ENCODE data around the gene TFPI. TPM values are rescaled to one million over a fixed set of nuclear protein-coding genes. Genes with fewer than 3 reads are reported as not detected.

TFPI gene
- polyA plus RNA-seq, 1 experiment, result 10.9 TPM

GRCh38 chr2:187462839-187463238, 91.4 kb downstream of the TFPI start:
- no peak overlapping the region for H3K4me3 ChIP-seq (ENCODE audit: low read depth, low read length)
- no peak for DNase-seq (ENCODE audit: low read depth)
- TF ChIP-seq CTCF (IDR thresholded peaks at IDR 0.05; ENCODE audit: insufficient read depth, low read depth, low read length), result no peak
- no peaks in the 10 kb centered on the region for H3K36me3 ChIP-seq (ENCODE audit: control insufficient read depth, insufficient read depth, low read length)
- no peaks in the 10 kb centered on the region for H3K27me3 ChIP-seq (ENCODE audit: control insufficient read depth, insufficient read depth, low read length)
- CTCF ChIA-PET, result no interaction called here
- POLR2A ChIA-PET, result no interaction called here

GRCh38 chr2:187461294-187462261, 92.7 kb downstream of the TFPI start:
- no peak for DNase-seq (ENCODE audit: low read depth)
- H3K27me3 ChIP-seq (ENCODE audit: control insufficient read depth, insufficient read depth, low read length), result no peaks in the 10 kb centered on the region
- ChIA-PET CTCF (no interaction called here), POLR2A (no interaction called here)
- H3K4me3 ChIP-seq (ENCODE audit: low read depth, low read length), result no peak overlapping the region
- TF ChIP-seq CTCF (IDR thresholded peaks at IDR 0.05; ENCODE audit: insufficient read depth, low read depth, low read length), result no peak
- H3K36me3 ChIP-seq (ENCODE audit: control insufficient read depth, insufficient read depth, low read length), result no peaks in the 10 kb centered on the region

GRCh38 chr2:187459256-187459655, 95.0 kb downstream of the TFPI start:
- DNase-seq (ENCODE audit: low read depth), result no peak
- ChIA-PET CTCF (no interaction called here), POLR2A (no interaction called here)
- no peaks in the 10 kb centered on the region for H3K36me3 ChIP-seq (ENCODE audit: control insufficient read depth, insufficient read depth, low read length)
- no peak overlapping the region for H3K4me3 ChIP-seq (ENCODE audit: low read depth, low read length)
- H3K27me3 ChIP-seq (ENCODE audit: control insufficient read depth, insufficient read depth, low read length), result no peaks in the 10 kb centered on the region
- TF ChIP-seq CTCF (IDR thresholded peaks at IDR 0.05; ENCODE audit: insufficient read depth, low read depth, low read length), result no peak

GRCh38 chr2:187453078-187453641, 101.1 kb downstream of the TFPI start:
- no peak for DNase-seq (ENCODE audit: low read depth)
- Histone ChIP-seq H3K4me3 (ENCODE audit: low read depth, low read length) (no peak overlapping the region), H3K36me3 (ENCODE audit: control insufficient read depth, insufficient read depth, low read length) (no peaks in the 10 kb centered on the region), H3K27me3 (ENCODE audit: control insufficient read depth, insufficient read depth, low read length) (no peaks in the 10 kb centered on the region)
- peak; percentile 34; the same call in 1 of the 2 replicates for TF ChIP-seq CTCF (IDR thresholded peaks at IDR 0.05; ENCODE audit: insufficient read depth, low read depth, low read length)
- POLR2A ChIA-PET, result no interaction called here
- CTCF ChIA-PET, result interaction anchor here (0.6 to 3.8 kb wide), 11 partner anchors 33 to 1578 kb away, joined by 3 to 13 read pairs (median 3); no protein-coding TSS in a partner anchor

- H3K36me3 ChIP-seq (ENCODE audit: control insufficient read depth, insufficient read depth, low read length), result no peaks in the 10 kb centered on the region
- no peak for DNase-seq (ENCODE audit: low read depth)
- TF ChIP-seq CTCF (IDR thresholded peaks at IDR 0.05; ENCODE audit: insufficient read depth, low read depth, low read length), result no peak
- no peaks in the 10 kb centered on the region for H3K27me3 ChIP-seq (ENCODE audit: control insufficient read depth, insufficient read depth, low read length)
- POLR2A ChIA-PET, result no interaction called here
- CTCF ChIA-PET, result interaction anchor here (3.8 kb wide), 1 partner anchor 589 kb away, joined by 13 read pairs; no protein-coding TSS in a partner anchor
- H3K4me3 ChIP-seq (ENCODE audit: low read depth, low read length), result no peak overlapping the region
Measured at GRCh38 chr2:187451510-187451909, 102.7 kb downstream of the TFPI start.
